Esophagus muscularis mucosa (tissue), 4 donors: Measurements from ENCODE around the gene SYNRG. TPM values are rescaled to one million over a fixed set of nuclear protein-coding genes. Genes with fewer than 3 reads are reported as not detected.

Experiments
- DNase-seq: peaks from one replicate; pipeline ENCODE4 v3.0.0-alpha.2; 2017; ENCODE audit errors: extremely low spot score
- H3K27ac ChIP-seq, 4 donors: fragments of 200-600 bp; sonication (generic); replicated peaks in 1 of 4; 1 replicate in 3 of 4; 2 replicates in 1 of 4; pipeline ENCODE4 v1.5.1; 2016 to 2019; ENCODE audit warnings: mild to moderate bottlenecking in 1 of 4
- H3K27me3 ChIP-seq, 4 donors: fragments of 200-600 bp; sonication (generic); one replicate each; pipeline versions ENCODE4 v1.5.1 to v1.6.0; 2016 to 2019
- H3K36me3 ChIP-seq, 4 donors: fragments of 200-600 bp; sonication (generic); one replicate each; pipeline ENCODE4 v1.5.1; 2016 to 2019
- H3K4me1 ChIP-seq, 4 donors: fragments of 200-600 bp; sonication (generic); one replicate each; pipeline ENCODE4 v1.5.1; 2016 to 2019
- H3K4me3 ChIP-seq, 4 donors: fragments of 200-600 bp; sonication (generic); 1 replicate in 2 of 4; 2 replicates in 2 of 4; pipeline ENCODE4 v1.5.1; 2016 to 2019; ENCODE audit warnings: mild to moderate bottlenecking in 4 of 4, moderate library complexity in 1 of 4
- H3K9me3 ChIP-seq, 4 donors: fragments of 200-600 bp; sonication (generic); 1 replicate in 3 of 4; 2 replicates in 1 of 4; pipeline ENCODE4 v1.5.1; 2016 to 2019
- EP300 ChIP-seq: sonication (generic); formaldehyde crosslinking; IDR thresholded peaks from one replicate; pipeline ENCODE4 v1.6.1; 2017; ENCODE audit warnings: antibody characterized with exemption
- POLR2A ChIP-seq: fragments of 450-650 bp; IDR thresholded peaks from one replicate; pipeline ENCODE4 v1.6.1; 2017; ENCODE audit warnings: antibody characterized with exemption, moderate library complexity, mild to moderate bottlenecking, low read depth
- POLR2AphosphoS5 ChIP-seq, 2 donors: sonication (generic); formaldehyde crosslinking; IDR thresholded peaks; one replicate each; pipeline ENCODE4 v1.6.1; 2017; ENCODE audit warnings: antibody characterized with exemption in 2 of 2
- WGBS: methylation state at CpG from one replicate; pipeline ENCODE4 v1.1.5; 2018; 5-methylcytosine and 5-hydroxymethylcytosine counted together
- intact Hi-C: fragments of 100-400 bp; cut with DNase I; formaldehyde crosslinking; loops from one replicate; pipeline ENCODE4 v1.15.1; 2023
- total RNA-seq, 4 donors: library from RNA; depleted of rRNA; stranded (reverse); fragments of >200 nt; gene quantifications; one replicate each; pipeline versions ENCODE4 v1.1.0 to v1.2.1, GENCODE V29; 2016
- TF ChIP-seq, protein P1 (sequence below), 3 experiments: fragments of 200-600 bp in 2 of 3; fragments of 450-650 bp in 1 of 3; sonication (generic) in 2 of 3; IDR thresholded peaks; one replicate each; pipeline ENCODE4 v1.5.1; 2017 to 2019; ENCODE audit warnings: antibody characterized with exemption in 3 of 3, mild to moderate bottlenecking in 2 of 3, moderate library complexity in 1 of 3

The SYNRG gene
- total RNA-seq, 4 donors from 2014 or later = 11.9 to 19.5 (median 17.0) TPM

DNA sequence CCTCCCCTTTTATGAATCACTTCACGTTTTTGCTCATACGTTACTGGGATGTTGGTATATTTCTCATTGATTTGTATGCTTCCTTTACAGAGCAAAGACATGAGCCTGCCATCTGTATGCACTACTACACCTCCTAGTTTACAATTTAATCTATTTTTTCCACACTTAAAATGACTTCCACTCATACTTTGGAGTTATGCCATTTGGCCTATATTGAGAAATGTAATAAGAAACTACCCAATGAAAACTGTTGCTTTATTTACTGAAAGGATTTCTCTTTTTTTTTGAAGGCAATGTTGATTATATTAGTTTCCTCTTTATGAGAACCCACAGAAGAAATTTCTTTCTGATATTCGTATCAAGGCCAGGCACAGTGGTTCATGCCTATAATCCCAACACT is 76.5 kb downstream of the SYNRG start:
- TF ChIP-seq POLR2A = no peak
- TF ChIP-seq, protein P1, sequence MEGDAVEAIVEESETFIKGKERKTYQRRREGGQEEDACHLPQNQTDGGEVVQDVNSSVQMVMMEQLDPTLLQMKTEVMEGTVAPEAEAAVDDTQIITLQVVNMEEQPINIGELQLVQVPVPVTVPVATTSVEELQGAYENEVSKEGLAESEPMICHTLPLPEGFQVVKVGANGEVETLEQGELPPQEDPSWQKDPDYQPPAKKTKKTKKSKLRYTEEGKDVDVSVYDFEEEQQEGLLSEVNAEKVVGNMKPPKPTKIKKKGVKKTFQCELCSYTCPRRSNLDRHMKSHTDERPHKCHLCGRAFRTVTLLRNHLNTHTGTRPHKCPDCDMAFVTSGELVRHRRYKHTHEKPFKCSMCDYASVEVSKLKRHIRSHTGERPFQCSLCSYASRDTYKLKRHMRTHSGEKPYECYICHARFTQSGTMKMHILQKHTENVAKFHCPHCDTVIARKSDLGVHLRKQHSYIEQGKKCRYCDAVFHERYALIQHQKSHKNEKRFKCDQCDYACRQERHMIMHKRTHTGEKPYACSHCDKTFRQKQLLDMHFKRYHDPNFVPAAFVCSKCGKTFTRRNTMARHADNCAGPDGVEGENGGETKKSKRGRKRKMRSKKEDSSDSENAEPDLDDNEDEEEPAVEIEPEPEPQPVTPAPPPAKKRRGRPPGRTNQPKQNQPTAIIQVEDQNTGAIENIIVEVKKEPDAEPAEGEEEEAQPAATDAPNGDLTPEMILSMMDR (IDR thresholded peaks at IDR 0.05) = no peak
- no peak for TF ChIP-seq EP300
- no peak for TF ChIP-seq POLR2AphosphoS5 (IDR thresholded peaks at IDR 0.05)
- H3K9me3 ChIP-seq = no peaks in the 10 kb centered on the region
- no peaks in the 10 kb centered on the region for H3K4me1 ChIP-seq
- no peaks in the 10 kb centered on the region for H3K27me3 ChIP-seq
- H3K36me3 ChIP-seq = peaks cover 30 to 92% (median 70%) of the 10 kb centered on the region in 4 donors
- H3K4me3 ChIP-seq = no peak overlapping the region
- DNase-seq = no peak
- 80% methylated on average over 3 of the region's 3 CpGs for WGBS
- intact Hi-C loops = no loop called here
- H3K27ac ChIP-seq = no peak overlapping the region

DNA sequence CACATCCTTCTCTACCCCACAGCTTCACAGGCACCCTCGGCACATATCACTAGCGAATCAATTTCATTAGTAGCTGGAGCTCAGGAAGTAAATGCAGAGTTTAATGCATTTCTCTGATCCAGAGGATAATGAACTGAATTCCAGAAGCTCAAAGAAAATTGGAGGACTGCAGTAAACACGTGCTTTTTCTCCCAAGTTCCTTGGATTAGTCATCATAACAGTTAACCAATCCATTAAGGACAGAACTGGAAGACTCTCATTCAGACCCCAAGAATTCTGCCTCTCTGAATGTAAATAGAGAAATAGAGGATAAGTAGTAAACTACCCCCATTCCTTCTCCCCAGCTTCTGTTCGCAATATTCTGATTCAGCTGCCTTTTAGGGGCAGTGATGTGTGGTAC is 78.8 kb downstream of the SYNRG start:
- 90% methylated on average over 4 of the region's 4 CpGs for WGBS
- TF ChIP-seq EP300 (no peak), POLR2AphosphoS5 (IDR thresholded peaks at IDR 0.05) (no peak), POLR2A (no peak)
- TF ChIP-seq, protein P1 (IDR thresholded peaks at IDR 0.05) = no peak
- no peak overlapping the region for H3K27ac ChIP-seq
- H3K9me3 ChIP-seq = no peaks in the 10 kb centered on the region
- no peaks in the 10 kb centered on the region for H3K27me3 ChIP-seq
- no peak for DNase-seq
- H3K36me3 ChIP-seq = peaks cover 11 to 87% (median 60%) of the 10 kb centered on the region in 4 donors
- no peak overlapping the region for H3K4me3 ChIP-seq
- no peaks in the 10 kb centered on the region for H3K4me1 ChIP-seq
- intact Hi-C loops = no loop called here

DNA sequence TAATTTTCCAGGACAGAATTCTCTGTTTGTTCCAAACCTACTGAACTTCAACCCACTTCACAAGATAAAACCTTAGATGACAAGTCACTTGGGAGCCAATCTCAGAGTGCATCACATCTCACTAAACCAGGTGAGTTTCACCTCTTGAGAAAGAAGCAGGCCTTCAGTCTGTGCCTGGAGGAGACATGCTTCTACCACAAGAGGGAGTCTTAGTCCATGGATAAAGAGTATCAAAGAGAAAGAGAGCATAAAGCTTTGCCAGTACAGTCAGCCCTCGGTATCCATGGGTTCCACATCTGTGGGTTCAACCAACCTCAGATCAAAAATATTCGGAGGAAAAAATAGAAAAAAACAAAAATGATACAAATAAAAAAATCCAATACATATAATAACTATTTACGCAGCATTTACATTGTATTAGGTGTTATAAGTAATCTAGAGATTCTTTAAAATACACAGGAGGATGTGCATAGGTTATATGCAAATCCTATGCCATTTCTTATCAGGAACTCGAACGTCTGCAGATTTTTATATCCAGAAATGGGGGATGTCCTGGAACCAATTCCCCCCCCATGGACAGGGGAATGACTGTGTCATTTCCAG is 81.9 kb downstream of the SYNRG start:
- no peak overlapping the region for H3K4me3 ChIP-seq
- H3K36me3 ChIP-seq = peaks cover 9 to 92% (median 65%) of the 10 kb centered on the region in 4 donors
- H3K9me3 ChIP-seq = no peaks in the 10 kb centered on the region
- no peak for DNase-seq
- WGBS = 69% methylated on average over 5 of the region's 5 CpGs
- intact Hi-C loops = no loop called here
- no peak overlapping the region for H3K27ac ChIP-seq
- TF ChIP-seq, protein P1 (IDR thresholded peaks at IDR 0.05) = peak; percentile 27 to 53 (median 39)
- no peak for TF ChIP-seq POLR2AphosphoS5 (IDR thresholded peaks at IDR 0.05)
- H3K4me1 ChIP-seq = no peaks in the 10 kb centered on the region
- no peaks in the 10 kb centered on the region for H3K27me3 ChIP-seq

DNA sequence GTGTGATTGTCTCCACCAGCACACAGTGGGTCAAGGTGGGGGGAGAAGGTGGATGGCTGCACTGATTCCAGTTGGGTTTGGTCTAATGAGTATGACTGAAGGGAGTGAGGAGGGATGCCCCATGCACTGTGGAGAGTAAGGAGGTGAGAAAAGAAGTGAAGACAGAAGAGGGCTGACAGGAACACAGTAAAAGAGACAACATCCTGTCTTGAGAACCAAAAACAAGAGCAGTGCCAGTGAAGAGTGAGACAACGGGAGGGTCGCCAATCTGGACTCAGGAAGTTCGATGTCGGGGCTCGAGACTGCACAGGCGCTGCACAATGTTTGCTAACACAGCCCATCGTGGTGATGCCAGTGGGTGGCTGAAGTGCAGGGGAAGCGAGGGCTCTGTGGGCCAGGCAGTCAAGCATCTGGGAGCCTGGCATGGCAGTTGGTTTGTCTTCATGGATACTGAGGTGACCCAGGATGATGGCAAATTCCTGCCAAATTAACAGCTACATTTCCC is 85.5 kb downstream of the SYNRG start:
- Histone ChIP-seq H3K4me1 (no peaks in the 10 kb centered on the region), H3K27ac (no peak overlapping the region), H3K4me3 (no peak overlapping the region), H3K9me3 (no peaks in the 10 kb centered on the region), H3K27me3 (no peaks in the 10 kb centered on the region), H3K36me3 (peaks cover 12 to 88% (median 65%) of the 10 kb centered on the region in 4 donors)
- intact Hi-C loops = no loop called here
- TF ChIP-seq POLR2AphosphoS5 (IDR thresholded peaks at IDR 0.05) = no peak
- no peak for TF ChIP-seq POLR2A
- TF ChIP-seq, protein P1 (IDR thresholded peaks at IDR 0.05) = no peak
- TF ChIP-seq EP300 = no peak
- no peak for DNase-seq
- WGBS = 80% methylated on average over 8 of the region's 8 CpGs

DNA sequence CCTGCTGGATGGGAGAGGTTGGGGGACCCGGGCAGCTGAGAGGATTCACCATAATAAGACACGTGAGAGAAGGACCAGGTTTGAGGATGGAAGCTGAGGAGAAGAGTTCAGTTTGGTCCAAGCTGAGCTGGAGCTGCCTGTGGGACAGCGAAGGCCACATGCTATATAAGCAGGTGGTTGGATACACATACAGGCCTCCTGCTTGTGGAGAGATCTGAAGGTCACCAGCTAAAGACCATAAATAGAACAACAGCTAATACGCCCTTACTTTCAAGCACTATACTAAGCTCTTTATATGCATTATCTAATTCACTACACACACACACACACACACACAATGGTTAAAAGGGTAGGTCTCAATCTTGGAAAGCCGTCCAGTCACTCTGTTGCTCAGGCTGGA is 87.4 kb downstream of the SYNRG start:
- peaks cover 24 to 93% (median 77%) of the 10 kb centered on the region in 4 donors for H3K36me3 ChIP-seq
- no peak for DNase-seq

More for the DNA sequence above, 87.4 kb downstream of the SYNRG start:
- no peaks in the 10 kb centered on the region for H3K27me3 ChIP-seq
- intact Hi-C loops = no loop called here
- no peak overlapping the region for H3K27ac ChIP-seq
- H3K4me3 ChIP-seq = no peak overlapping the region
- no peaks in the 10 kb centered on the region for H3K9me3 ChIP-seq
- no peak for TF ChIP-seq POLR2AphosphoS5 (IDR thresholded peaks at IDR 0.05)
- TF ChIP-seq, protein P1 (IDR thresholded peaks at IDR 0.05) = no peak
- TF ChIP-seq POLR2A = no peak
- no peak for TF ChIP-seq EP300
- 96% methylated on average over 5 of the region's 5 CpGs for WGBS
- H3K4me1 ChIP-seq = peaks cover 0 to 9% (median 2%) of the 10 kb centered on the region in 4 donors
